ENCODE measurements around the gene NAT8. TPM values are rescaled to one million over a fixed set of nuclear protein-coding genes. Genes with fewer than 3 reads are reported as not detected.

The NAT8 gene
- total and polyA plus RNA-seq, 2 of the 8 experiments (the other 6 are each of a cell fraction or from before 2014, with no cell fraction given), result not detected

- Histone ChIP-seq H2BK20ac (ENCODE audit: low read length) (no peak overlapping the region), H3K4me3 (ENCODE audit: extremely low read depth in 1 of 4, insufficient read depth in 2 of 4, low read depth in 3 of 4, low read length in 4 of 4) (no peak overlapping the region), H3K4me1 (replicated peaks in 1 of 4; ENCODE audit: control insufficient read depth in 3 of 4, insufficient read depth in 4 of 4, low read length in 3 of 4) (no peaks in the 10 kb centered on the region), H3K23me2 (ENCODE audit: low read depth, low read length) (no peaks in the 10 kb centered on the region), H3K18ac (ENCODE audit: extremely low read depth, low read length) (no peak overlapping the region), H3K9ac (replicated peaks in 1 of 4; ENCODE audit: extremely low read depth in 1 of 4, low read depth in 3 of 4, low read length in 3 of 4) (no peak overlapping the region), H2AFZ (ENCODE audit: low read length) (no peak overlapping the region), H2BK15ac (ENCODE audit: low read length) (no peak overlapping the region), H2BK12ac (ENCODE audit: low read depth, low read length) (no peak overlapping the region), H3K79me2 (ENCODE audit: control insufficient read depth in 1 of 2, insufficient read depth in 2 of 2, low read length in 2 of 2) (no peaks in the 10 kb centered on the region), H3K14ac (ENCODE audit: insufficient read length) (no peak overlapping the region), H2AK5ac (ENCODE audit: low read depth, low read length) (no peak overlapping the region), H2BK120ac (replicated peaks; ENCODE audit: low read depth, low read length) (no peak overlapping the region), H3K36me3 (ENCODE audit: control insufficient read depth in 2 of 4, insufficient read depth in 4 of 4, low read length in 3 of 4) (peaks cover 0 to 8% (median 2%) of the 10 kb centered on the region in 4 experiments; a peak in 1 of 8 replicates), H4K8ac (ENCODE audit: extremely low read depth, insufficient read depth, low read length) (no peak overlapping the region), H4K91ac (replicated peaks; ENCODE audit: insufficient read length, low read length) (no peak overlapping the region), H3K27me3 (replicated peaks in 1 of 4; ENCODE audit: control insufficient read depth in 3 of 4, extremely low read depth in 1 of 4, insufficient read depth in 3 of 4, low read length in 3 of 4) (no peaks in the 10 kb centered on the region), H3K27ac (ENCODE audit: low read depth, low read length) (no peak overlapping the region), H3K56ac (replicated peaks; ENCODE audit: insufficient read length, low read depth, low read length) (no peak overlapping the region), H3K4me2 (ENCODE audit: insufficient read depth in 1 of 2, low read depth in 2 of 2, low read length in 2 of 2) (no peak overlapping the region), H2BK5ac (ENCODE audit: low read depth, low read length) (no peak overlapping the region), H3K23ac (ENCODE audit: insufficient read length) (no peak overlapping the region), H4K5ac (ENCODE audit: insufficient read length, low read depth, low read length) (no peak overlapping the region), H4K20me1 (replicated peaks in 1 of 2; ENCODE audit: control insufficient read depth in 1 of 2, insufficient read depth in 2 of 2, low read length in 2 of 2) (peaks cover 0 to 1% of the 10 kb centered on the region in 2 experiments), H3K79me1 (ENCODE audit: low read depth, low read length) (no peaks in the 10 kb centered on the region), H3K9me3 (ENCODE audit: insufficient read depth in 2 of 2, low read depth in 1 of 2, low read length in 1 of 2) (no peaks in the 10 kb centered on the region), H3K4ac (replicated peaks; ENCODE audit: insufficient read length, low read depth, low read length) (no peak overlapping the region)
- TF ChIP-seq BCL11A (IDR thresholded peaks at IDR 0.05; ENCODE audit: low read depth in 2 of 2, low read length in 2 of 2) (no peak), RAD21 (IDR thresholded peaks at IDR 0.05 in 1 of 2, conservative IDR thresholded peaks at IDR 0.05 in 1 of 2; ENCODE audit: low read depth in 2 of 2, low read length in 2 of 2) (no peak), CTBP2 (IDR thresholded peaks at IDR 0.05; ENCODE audit: borderline replicate concordance, insufficient read depth, insufficient read length, low read length) (no peak), GABPA (IDR thresholded peaks at IDR 0.05; ENCODE audit: borderline replicate concordance, insufficient read depth, low read length) (no peak)
- no peak for FAIRE-seq
- no peak for DNase-seq (ENCODE audit: low read depth in 1 of 2, low spot score in 2 of 2)
- 84% methylated on average over 5 of the region's 5 CpGs; no CpG with 5 or more reads in 1 of the 2 experiments for WGBS, 2 experiments (ENCODE audit: extremely low coverage in 1 of 2, insufficient coverage in 1 of 2, insufficient read length in 1 of 2, insufficient replicate concordance in 2 of 2, low coverage in 1 of 2, low lambda C conversion rate in 2 of 2, missing lambda C conversion rate in 1 of 2)
- POLR2A ChIA-PET (ENCODE audit: partially characterized antibody), result interaction anchor here (1.0 kb wide), 1 partner anchor 13 kb away, joined by 5 read pairs; no protein-coding TSS in a partner anchor
- CTCF ChIA-PET (ENCODE audit: partially characterized antibody), result interaction anchor here (1.0 to 1.5 kb wide), 2 partner anchors 18 to 312 kb away, joined by 3 read pairs; no protein-coding TSS in a partner anchor
Observed at GRCh38 chr2:73601780-73602179, 40.4 kb downstream of the NAT8 start.
